HG02610 (cell line): ENCODE results near the gene POMP.
"Not testable (repeated sequence)": the region's sequence is repeated elsewhere in the genome, so short reads cannot be mapped to it uniquely, and the experiment has no call there.

ENCODE experiments used
- ATAC-seq: cut with Tn5 transposase; IDR thresholded peaks from one replicate; pipeline ENCODE4 v1.9.1; 2021; ENCODE audit warnings: mild to moderate bottlenecking, moderate library complexity; ENCODE audit not compliant: unreplicated experiment

The POMP gene

GRCh38 chr13:28637714-28638355 is 21.1 kb upstream of the POMP start:
- ATAC-seq: peak; percentile 33

- no peak for ATAC-seq
These were observed 20.2 kb upstream of the POMP start for GRCh38 chr13:28638756-28639155.

GRCh38 chr13:28640861-28641599 is 17.9 kb upstream of the POMP start:
- ATAC-seq: peak; percentile 30

- peak; percentile 77 for ATAC-seq
These were observed 17.4 kb upstream of the POMP start for GRCh38 chr13:28641600-28641926.

- ATAC-seq: peak; percentile 74
These were observed 8.6 kb upstream of the POMP start for GRCh38 chr13:28650284-28650683.

- no peak for ATAC-seq
These were observed 7.0 kb upstream of the POMP start for GRCh38 chr13:28651810-28652401.

- ATAC-seq: no peak
These were observed 5.8 kb upstream of the POMP start for GRCh38 chr13:28653111-28653510.

- ATAC-seq: no peak
These were observed 4.7 kb upstream of the POMP start for GRCh38 chr13:28654276-28654675.

- ATAC-seq: no peak
These were observed 3.4 kb upstream of the POMP start for GRCh38 chr13:28655561-28655960.

GRCh38 chr13:28657784-28658538 is 969 bp upstream of the POMP start:
- ATAC-seq: no peak

GRCh38 chr13:28658539-28658795 is 463 bp upstream of the POMP start:
- ATAC-seq: peak; percentile 12

- peak; percentile 45 for ATAC-seq
These were observed 666 bp downstream of the POMP start for GRCh38 chr13:28659621-28659970.

- ATAC-seq: no peak
These were observed 8.1 kb downstream of the POMP start for GRCh38 chr13:28666897-28667488.

- no peak for ATAC-seq
These were observed 12.3 kb downstream of the POMP start for GRCh38 chr13:28671126-28671792.

- no peak for ATAC-seq
These were observed 19.9 kb downstream of the POMP start for GRCh38 chr13:28678809-28679208.

- no peak for ATAC-seq
These were observed 20.7 kb downstream of the POMP start for GRCh38 chr13:28679628-28680027.

- no peak for ATAC-seq
These were observed 21.6 kb downstream of the POMP start for GRCh38 chr13:28680541-28680940.

GRCh38 chr13:28683169-28683568 is 24.2 kb downstream of the POMP start:
- ATAC-seq: not testable (repeated sequence)

GRCh38 chr13:28684257-28684656 is 25.3 kb downstream of the POMP start:
- no peak for ATAC-seq

GRCh38 chr13:28685114-28685513 is 26.2 kb downstream of the POMP start:
- no peak for ATAC-seq

- no peak for ATAC-seq
These were observed 27.0 kb downstream of the POMP start for GRCh38 chr13:28685892-28686291.
